Type B pancreatic cell (in vitro differentiated cells): ENCODE results near the gene INSR. TPM values are rescaled to one million over a fixed set of nuclear protein-coding genes. Genes with fewer than 3 reads are reported as not detected.

Experiments
- DNase-seq: peaks from one replicate; pipeline ENCODE4 v3.0.0; 2021; ENCODE audit warnings: mixed read lengths; ENCODE audit not compliant: unreplicated experiment; ENCODE audit errors: extremely low spot score
- H3K27ac Mint-ChIP-seq: 2 replicates; pipeline ENCODE4 v1.8.0; 2021; ENCODE audit warnings: mild to moderate bottlenecking, mixed read lengths
- H3K27me3 Mint-ChIP-seq: 2 replicates; pipeline ENCODE4 v1.8.0; 2021; ENCODE audit warnings: mixed read lengths
- H3K36me3 Mint-ChIP-seq: 2 replicates; pipeline ENCODE4 v1.8.0; 2021; ENCODE audit warnings: mixed read lengths
- H3K4me1 Mint-ChIP-seq: one replicate; pipeline ENCODE4 v1.8.0; 2021; ENCODE audit warnings: mixed read lengths; ENCODE audit not compliant: unreplicated experiment
- H3K4me3 Mint-ChIP-seq: 2 replicates; pipeline ENCODE4 v1.8.0; 2021; ENCODE audit warnings: mild to moderate bottlenecking, mixed read lengths
- H3K9me3 Mint-ChIP-seq: 2 replicates; pipeline ENCODE4 v1.8.0; 2021; ENCODE audit warnings: mixed read lengths
- CTCF ChIP-seq: fragments of 200-600 bp; sonication (generic); conservative IDR thresholded peaks from 2 replicates; pipeline ENCODE4 v1.5.0; 2021; ENCODE audit warnings: antibody characterized with exemption, mild to moderate bottlenecking
- total RNA-seq: library from RNA; stranded (reverse); gene quantifications from 2 replicates; pipeline ENCODE4 v1.2.1, GENCODE V29; 2021; ENCODE audit warnings: low replicate concordance

INSR gene
- total RNA-seq, 1 donor from 2014 or later, result 33.7 TPM

DNA sequence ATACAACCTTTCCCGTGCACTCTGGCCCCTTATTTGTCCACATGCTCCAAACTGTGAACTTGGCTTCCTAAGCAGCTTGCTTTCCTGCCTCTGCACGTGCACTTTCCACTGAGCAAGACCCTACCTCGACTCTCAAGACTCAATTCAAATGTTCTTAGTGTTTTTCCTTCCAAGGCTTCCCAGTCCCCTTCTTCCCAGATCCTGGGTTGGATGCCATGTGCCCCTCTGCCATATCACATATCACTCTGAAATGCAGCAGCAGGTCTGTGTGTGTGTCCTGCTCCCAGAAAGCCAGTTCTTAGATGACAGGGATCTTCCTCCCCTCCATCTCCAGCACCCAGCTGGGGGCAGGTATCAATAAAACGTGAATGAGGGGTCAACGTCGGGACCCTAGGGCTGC lies 221.7 kb downstream of the INSR start:
- H3K27ac Mint-ChIP-seq, result no peak overlapping the region
- H3K4me3 Mint-ChIP-seq, result peak overlapping the region; percentile 75

GRCh38 chr19:7069904-7070226 lies 224.3 kb downstream of the INSR start:
- peak overlapping the region; percentile 91 for H3K27ac Mint-ChIP-seq
- H3K36me3 Mint-ChIP-seq, result peaks cover 16% of the 10 kb centered on the region
- H3K4me3 Mint-ChIP-seq, result peak overlapping the region; percentile 96
- no peaks in the 10 kb centered on the region for H3K9me3 Mint-ChIP-seq
- H3K4me1 Mint-ChIP-seq, result peaks cover 4% of the 10 kb centered on the region
- DNase-seq, result no peak
- no peak for TF ChIP-seq CTCF
- no peaks in the 10 kb centered on the region for H3K27me3 Mint-ChIP-seq

More for the DNA sequence above, 221.7 kb downstream of the INSR start:
- peaks cover 36% of the 10 kb centered on the region for H3K36me3 Mint-ChIP-seq
- H3K27me3 Mint-ChIP-seq, result no peaks in the 10 kb centered on the region
- no peak for DNase-seq
- TF ChIP-seq CTCF, result no peak
- H3K9me3 Mint-ChIP-seq, result no peaks in the 10 kb centered on the region
- peaks cover 4% of the 10 kb centered on the region for H3K4me1 Mint-ChIP-seq

DNA sequence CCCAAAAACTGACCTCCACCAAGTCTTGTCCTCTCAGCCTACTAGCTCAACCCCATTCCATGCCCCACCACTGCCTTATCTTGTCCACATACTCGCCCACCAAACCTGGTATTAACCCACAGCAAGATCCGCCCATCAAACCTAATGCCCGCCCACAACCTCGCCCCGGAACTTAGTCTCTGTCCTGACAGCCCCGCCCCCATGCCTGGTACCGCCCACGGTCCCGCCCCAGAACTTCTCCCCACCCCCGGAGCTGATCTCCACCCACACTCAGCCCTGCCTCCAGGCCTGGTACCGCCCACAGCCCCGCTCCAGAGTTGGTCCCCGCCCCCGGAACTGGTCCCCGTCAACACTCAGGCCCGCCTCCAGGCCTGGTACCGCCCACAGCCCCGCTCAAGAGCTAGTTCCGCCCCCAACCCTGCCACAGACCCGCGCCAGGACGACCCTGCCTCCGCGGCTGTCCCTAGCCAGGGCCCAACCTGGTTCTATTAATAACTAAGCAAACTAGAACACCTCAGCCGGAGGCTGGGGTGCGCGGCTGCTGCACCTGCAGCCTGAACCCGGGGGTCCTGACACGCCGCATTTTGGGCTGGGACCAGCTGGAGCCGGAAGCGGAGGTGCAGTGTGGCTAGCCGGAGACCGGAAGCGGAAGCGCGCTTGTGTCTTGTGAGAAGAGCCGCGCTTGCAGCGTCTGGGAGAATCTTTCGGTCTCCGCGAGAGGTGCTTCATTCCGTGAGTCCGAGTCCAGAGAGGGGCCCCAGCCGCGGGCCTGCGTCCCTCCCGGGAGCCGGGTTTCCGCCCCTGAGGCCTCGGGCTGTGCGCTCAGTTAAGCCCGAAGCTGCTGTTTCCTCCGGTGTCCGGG lies 224.9 kb downstream of the INSR start, which contains the start of gene ZNF557:
ZNF557 (plus strand) TSS at position 662 of the 862 bp plus-strand sequence. CDS start 5,372 bp downstream, outside the sequence.
- no peaks in the 10 kb centered on the region for H3K27me3 Mint-ChIP-seq
- H3K4me3 Mint-ChIP-seq, result peak within 1 kb of the TSS; percentile 96
- no peak for TF ChIP-seq CTCF
- H3K4me1 Mint-ChIP-seq, result peaks cover 4% of the 10 kb centered on the region
- peak within 1 kb of the TSS; percentile 91 for H3K27ac Mint-ChIP-seq
- no peaks in the 10 kb centered on the region for H3K9me3 Mint-ChIP-seq
- DNase-seq, result peak; percentile 98
- peaks cover 13% of the 10 kb centered on the region for H3K36me3 Mint-ChIP-seq

- H3K27ac Mint-ChIP-seq, result peak overlapping the region; percentile 91
- H3K9me3 Mint-ChIP-seq, result no peaks in the 10 kb centered on the region
Measured at GRCh38 chr19:7068599-7068998, 225.6 kb downstream of the INSR start.

GRCh38 chr19:7067716-7068115 lies 226.5 kb downstream of the INSR start:
- TF ChIP-seq CTCF, result no peak
- peaks cover 4% of the 10 kb centered on the region for H3K4me1 Mint-ChIP-seq
- no peak overlapping the region for H3K27ac Mint-ChIP-seq
- no peaks in the 10 kb centered on the region for H3K9me3 Mint-ChIP-seq
- DNase-seq, result no peak
- no peaks in the 10 kb centered on the region for H3K27me3 Mint-ChIP-seq
- peaks cover 8% of the 10 kb centered on the region for H3K36me3 Mint-ChIP-seq
- H3K4me3 Mint-ChIP-seq, result no peak overlapping the region

More at GRCh38 chr19:7068599-7068998, 225.6 kb downstream of the INSR start:
- peak overlapping the region; percentile 96 for H3K4me3 Mint-ChIP-seq
- no peaks in the 10 kb centered on the region for H3K27me3 Mint-ChIP-seq
- no peak for TF ChIP-seq CTCF
- no peak for DNase-seq
- peaks cover 4% of the 10 kb centered on the region for H3K4me1 Mint-ChIP-seq
- H3K36me3 Mint-ChIP-seq, result peaks cover 10% of the 10 kb centered on the region
